ENCODE data around the gene DYSF.

DYSF gene

DNA sequence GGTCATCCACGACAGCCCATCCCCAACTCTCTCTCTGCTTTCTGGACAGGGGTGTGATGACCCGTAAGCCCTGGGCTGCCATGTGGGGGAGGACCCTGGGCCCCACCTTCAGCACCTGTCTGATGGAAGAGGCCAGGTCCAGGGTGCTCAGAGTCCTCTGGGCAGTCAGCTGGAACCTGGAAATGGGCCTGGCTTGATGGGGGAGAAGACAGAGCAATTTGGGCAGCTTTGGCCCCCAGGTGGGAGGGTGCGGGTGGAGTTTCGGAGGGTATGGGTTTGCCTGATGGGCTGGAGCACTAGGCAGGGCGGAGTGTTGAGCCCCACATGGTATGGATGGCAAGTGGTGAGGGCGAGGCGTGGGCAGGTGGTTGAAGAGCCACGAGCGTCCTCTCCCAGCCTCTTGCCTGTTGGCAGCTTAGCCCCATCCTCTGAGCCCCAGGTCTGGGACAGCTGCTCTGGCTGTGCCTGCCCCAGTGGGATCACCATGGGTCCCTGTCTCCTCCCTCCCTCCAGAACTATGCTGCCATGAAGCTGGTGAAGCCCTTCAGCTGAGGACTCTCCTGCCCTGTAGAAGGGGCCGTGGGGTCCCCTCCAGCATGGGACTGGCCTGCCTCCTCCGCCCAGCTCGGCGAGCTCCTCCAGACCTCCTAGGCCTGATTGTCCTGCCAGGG is 232.7 kb downstream of the DYSF start:
- peaks cover 25% of the 10 kb centered on the region for H3K4me1 Mint-ChIP-seq
- TF ChIP-seq, protein P1, sequence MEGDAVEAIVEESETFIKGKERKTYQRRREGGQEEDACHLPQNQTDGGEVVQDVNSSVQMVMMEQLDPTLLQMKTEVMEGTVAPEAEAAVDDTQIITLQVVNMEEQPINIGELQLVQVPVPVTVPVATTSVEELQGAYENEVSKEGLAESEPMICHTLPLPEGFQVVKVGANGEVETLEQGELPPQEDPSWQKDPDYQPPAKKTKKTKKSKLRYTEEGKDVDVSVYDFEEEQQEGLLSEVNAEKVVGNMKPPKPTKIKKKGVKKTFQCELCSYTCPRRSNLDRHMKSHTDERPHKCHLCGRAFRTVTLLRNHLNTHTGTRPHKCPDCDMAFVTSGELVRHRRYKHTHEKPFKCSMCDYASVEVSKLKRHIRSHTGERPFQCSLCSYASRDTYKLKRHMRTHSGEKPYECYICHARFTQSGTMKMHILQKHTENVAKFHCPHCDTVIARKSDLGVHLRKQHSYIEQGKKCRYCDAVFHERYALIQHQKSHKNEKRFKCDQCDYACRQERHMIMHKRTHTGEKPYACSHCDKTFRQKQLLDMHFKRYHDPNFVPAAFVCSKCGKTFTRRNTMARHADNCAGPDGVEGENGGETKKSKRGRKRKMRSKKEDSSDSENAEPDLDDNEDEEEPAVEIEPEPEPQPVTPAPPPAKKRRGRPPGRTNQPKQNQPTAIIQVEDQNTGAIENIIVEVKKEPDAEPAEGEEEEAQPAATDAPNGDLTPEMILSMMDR (IDR thresholded peaks at IDR 0.05): no peak
- no peak for DNase-seq
- H3K27me3 Mint-ChIP-seq (ENCODE audit: low read depth, poor library complexity): peaks cover 17% of the 10 kb centered on the region
- no peaks in the 10 kb centered on the region for H3K36me3 Mint-ChIP-seq (ENCODE audit: low read depth)
- no peaks in the 10 kb centered on the region for H3K9me3 Mint-ChIP-seq
- no peak overlapping the region for H3K4me3 Mint-ChIP-seq
- H3K27ac Mint-ChIP-seq: no peak overlapping the region

DNA sequence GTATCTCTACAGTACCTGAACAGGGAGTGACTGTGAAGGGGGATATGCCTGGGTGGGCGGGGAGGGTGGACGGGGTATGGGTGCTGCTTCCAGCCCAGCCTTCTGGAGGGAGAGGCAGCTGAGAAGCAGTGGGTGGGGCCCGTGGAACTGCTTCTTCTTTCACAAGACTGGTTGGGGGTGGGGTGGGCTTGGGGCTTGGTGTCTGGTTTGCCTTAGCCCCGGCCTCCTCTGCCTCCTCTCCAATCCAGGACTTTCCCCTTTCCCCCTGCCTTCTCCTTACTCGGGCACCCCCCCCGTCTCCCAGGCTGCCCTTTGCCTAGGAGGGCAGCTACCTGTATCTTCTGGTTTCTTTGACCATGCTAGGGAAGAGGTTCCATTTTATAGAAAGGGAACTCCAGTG is 233.4 kb downstream of the DYSF start:
- Mint-ChIP-seq H3K36me3 (ENCODE audit: low read depth) (no peaks in the 10 kb centered on the region), H3K27ac (no peak overlapping the region), H3K9me3 (no peaks in the 10 kb centered on the region), H3K4me3 (no peak overlapping the region), H3K4me1 (peaks cover 30% of the 10 kb centered on the region), H3K27me3 (ENCODE audit: low read depth, poor library complexity) (peaks cover 17% of the 10 kb centered on the region)
- TF ChIP-seq, protein P1 (IDR thresholded peaks at IDR 0.05): no peak
- no peak for DNase-seq

DNA sequence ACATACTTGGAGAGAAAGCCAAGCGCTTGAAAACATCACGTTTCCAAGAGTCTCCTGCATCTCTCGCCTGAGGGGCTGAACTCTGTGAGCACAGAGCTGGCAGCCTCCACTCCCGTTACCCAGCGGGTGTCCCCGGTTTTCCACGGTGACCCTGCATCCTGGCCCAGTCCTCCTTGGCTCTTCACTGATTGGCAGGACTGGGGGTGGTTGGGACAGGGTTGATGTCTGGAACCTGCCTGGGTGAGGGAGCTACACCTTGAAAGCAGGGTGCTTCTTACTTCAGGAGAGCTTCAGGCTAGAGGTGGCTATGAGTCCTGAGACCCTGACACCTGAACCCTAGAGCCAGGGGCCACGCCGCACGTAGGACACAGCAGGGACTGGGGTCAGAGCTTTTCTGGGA is 234.1 kb downstream of the DYSF start:
- Mint-ChIP-seq H3K27ac (no peak overlapping the region), H3K4me3 (no peak overlapping the region), H3K36me3 (ENCODE audit: low read depth) (no peaks in the 10 kb centered on the region), H3K27me3 (ENCODE audit: low read depth, poor library complexity) (peaks cover 20% of the 10 kb centered on the region), H3K4me1 (peaks cover 36% of the 10 kb centered on the region), H3K9me3 (no peaks in the 10 kb centered on the region)
- no peak for DNase-seq
- TF ChIP-seq, protein P1 (IDR thresholded peaks at IDR 0.05): no peak

DNA sequence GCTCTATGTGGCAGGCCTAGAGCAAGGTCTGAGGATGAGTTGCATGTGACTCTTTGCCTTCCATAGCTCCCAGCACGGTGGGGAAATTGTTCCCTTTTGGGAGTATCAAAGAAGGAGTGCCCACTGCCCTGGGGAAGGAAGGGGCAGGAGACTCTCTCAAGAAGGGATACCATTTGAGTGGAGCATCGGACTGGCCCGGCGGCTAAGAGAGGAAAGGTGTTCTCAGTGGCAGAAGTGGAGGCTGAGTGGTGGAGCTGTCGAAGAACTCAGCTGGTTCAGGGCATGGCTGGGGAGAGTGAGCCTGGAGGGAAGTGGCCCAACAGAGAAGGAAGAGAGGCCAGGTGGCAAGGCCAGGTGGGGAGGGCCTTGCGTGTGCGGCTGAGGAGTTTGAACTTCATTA is 235.2 kb downstream of the DYSF start:
- Mint-ChIP-seq H3K4me3 (no peak overlapping the region), H3K27ac (no peak overlapping the region), H3K4me1 (peaks cover 36% of the 10 kb centered on the region), H3K36me3 (ENCODE audit: low read depth) (no peaks in the 10 kb centered on the region), H3K27me3 (ENCODE audit: low read depth, poor library complexity) (peaks cover 27% of the 10 kb centered on the region), H3K9me3 (no peaks in the 10 kb centered on the region)
- DNase-seq: no peak
- TF ChIP-seq, protein P1 (IDR thresholded peaks at IDR 0.05): no peak

DNA sequence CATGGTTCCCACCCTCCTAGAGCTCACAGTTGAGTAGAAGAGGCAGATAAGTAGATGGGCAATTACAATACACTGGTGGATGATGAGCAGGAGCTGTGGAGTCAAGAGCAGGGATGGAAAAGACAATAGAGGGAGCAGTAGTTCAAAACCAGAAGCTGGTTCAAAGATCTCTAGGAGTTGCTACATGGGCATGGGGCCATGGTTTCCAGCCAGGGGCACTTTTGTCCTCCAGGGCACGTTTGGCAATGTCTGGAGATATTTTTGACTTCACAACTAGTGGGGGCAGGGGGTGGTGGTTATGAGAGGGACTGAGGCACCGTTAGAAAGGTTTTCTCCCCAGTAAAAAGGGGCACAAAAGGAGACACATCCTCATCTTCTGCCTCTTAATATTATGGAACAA is 236.0 kb downstream of the DYSF start:
- Mint-ChIP-seq H3K36me3 (ENCODE audit: low read depth) (no peaks in the 10 kb centered on the region), H3K9me3 (no peaks in the 10 kb centered on the region), H3K27ac (no peak overlapping the region), H3K4me1 (peaks cover 28% of the 10 kb centered on the region), H3K27me3 (ENCODE audit: low read depth, poor library complexity) (peaks cover 33% of the 10 kb centered on the region), H3K4me3 (no peak overlapping the region)
- DNase-seq: no peak
- TF ChIP-seq, protein P1 (IDR thresholded peaks at IDR 0.05): no peak
